OCI-LY3 (cell line): ENCODE results near the gene ST3GAL4.

Source experiments
- CTCF ChIP-seq: fragments of 200-600, 300-600 bp; sonication (generic); IDR thresholded peaks from 2 replicates; pipeline ENCODE4 v1.5.1; 2014; ENCODE audit warnings: antibody characterized with exemption, low read length, low read depth
- EZH2phosphoT487 ChIP-seq: fragments of 200-600 bp; shearing (Covaris generic); IDR thresholded peaks from 2 replicates; pipeline ENCODE4 v1.6.1; 2018; ENCODE audit warnings: antibody characterized with exemption, mixed run types, low read depth

- TF ChIP-seq CTCF (no peak), EZH2phosphoT487 (no peak)
Measured at GRCh38 chr11:126329644-126330211, 25.8 kb upstream of the ST3GAL4 start.
